ENCODE data around the gene RNF14. TPM values are rescaled to one million over a fixed set of nuclear protein-coding genes. Genes with fewer than 3 reads are reported as not detected.

Gene RNF14
- total and polyA plus RNA-seq, 10 of the 15 experiments (the other 5 are each of a cell fraction or from before 2014, with no cell fraction given), result 13.2 to 41.8 (median 28.3) TPM

DNA sequence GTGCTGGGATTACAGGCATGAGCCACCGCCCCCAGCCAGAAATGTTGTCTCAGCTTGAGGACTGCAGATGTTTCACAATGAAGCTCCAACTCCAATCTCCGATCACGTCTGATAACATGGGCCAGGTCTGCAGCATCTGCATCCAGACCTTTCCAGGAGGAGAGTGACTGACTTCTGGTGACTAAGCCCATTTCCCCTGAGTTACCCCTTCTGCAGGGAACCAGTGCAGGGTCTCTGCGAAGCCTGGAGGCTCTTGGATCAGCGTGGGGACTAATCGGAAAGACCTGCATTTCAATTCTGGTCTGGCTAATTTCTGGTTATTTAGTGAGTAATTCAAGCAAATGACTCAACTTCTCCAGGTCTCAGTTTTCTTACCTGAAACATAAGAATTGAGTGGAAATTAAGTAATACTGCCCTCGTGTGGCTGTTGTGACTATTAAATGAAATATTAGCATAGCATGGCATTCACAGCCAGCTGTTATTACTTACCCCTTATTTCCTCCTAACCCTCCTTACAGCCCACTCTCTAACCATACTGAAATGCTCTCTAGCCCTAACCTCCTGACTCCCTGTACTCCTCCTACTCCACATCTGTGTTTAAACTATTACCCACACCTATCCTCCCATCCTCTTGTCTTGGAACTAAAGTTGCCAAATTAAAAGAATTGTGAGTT is 46.1 kb downstream of the RNF14 start:
- H2AFZ ChIP-seq (ENCODE audit: control insufficient read depth, low read depth, low read length), result no peak overlapping the region
- H3K79me2 ChIP-seq (ENCODE audit: control insufficient read depth, insufficient read depth, low read length), result no peaks in the 10 kb centered on the region
- ChIA-PET SMC1A (ENCODE audit: uncharacterized antibody, unreplicated experiment) (interaction anchor here (0.5 to 7.6 kb wide), 9 partner anchors 10 to 1077 kb away, joined by 3 to 67 read pairs (median 7); partner anchors contain the start of gene RNF14), CTCF (interaction anchor here (0.6 to 8.9 kb wide), 17 partner anchors 7 to 515 kb away, joined by 3 to 120 read pairs (median 5); partner anchors contain the start of gene RNF14), POLR2A (interaction anchor here (0.6 to 1.2 kb wide), 3 partner anchors 43 to 125 kb away, joined by 3 to 6 read pairs (median 4); partner anchors contain the start of gene RNF14), RAD21 (ENCODE audit: unreplicated experiment) (interaction anchor here (0.7 to 4.2 kb wide), 6 partner anchors 10 to 322 kb away, joined by 3 to 25 read pairs (median 6); partner anchors contain the start of gene RNF14)
- WGBS (ENCODE audit: insufficient coverage, insufficient replicate concordance, low lambda C conversion rate, missing lambda C conversion rate), result 20% methylated on average over 7 of the region's 7 CpGs
- TF ChIP-seq, protein P1, sequence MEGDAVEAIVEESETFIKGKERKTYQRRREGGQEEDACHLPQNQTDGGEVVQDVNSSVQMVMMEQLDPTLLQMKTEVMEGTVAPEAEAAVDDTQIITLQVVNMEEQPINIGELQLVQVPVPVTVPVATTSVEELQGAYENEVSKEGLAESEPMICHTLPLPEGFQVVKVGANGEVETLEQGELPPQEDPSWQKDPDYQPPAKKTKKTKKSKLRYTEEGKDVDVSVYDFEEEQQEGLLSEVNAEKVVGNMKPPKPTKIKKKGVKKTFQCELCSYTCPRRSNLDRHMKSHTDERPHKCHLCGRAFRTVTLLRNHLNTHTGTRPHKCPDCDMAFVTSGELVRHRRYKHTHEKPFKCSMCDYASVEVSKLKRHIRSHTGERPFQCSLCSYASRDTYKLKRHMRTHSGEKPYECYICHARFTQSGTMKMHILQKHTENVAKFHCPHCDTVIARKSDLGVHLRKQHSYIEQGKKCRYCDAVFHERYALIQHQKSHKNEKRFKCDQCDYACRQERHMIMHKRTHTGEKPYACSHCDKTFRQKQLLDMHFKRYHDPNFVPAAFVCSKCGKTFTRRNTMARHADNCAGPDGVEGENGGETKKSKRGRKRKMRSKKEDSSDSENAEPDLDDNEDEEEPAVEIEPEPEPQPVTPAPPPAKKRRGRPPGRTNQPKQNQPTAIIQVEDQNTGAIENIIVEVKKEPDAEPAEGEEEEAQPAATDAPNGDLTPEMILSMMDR (IDR thresholded peaks at IDR 0.05 in 2 of 3, conservative IDR thresholded peaks at IDR 0.05 in 1 of 3; ENCODE audit: control insufficient read depth in 2 of 3, extremely low read depth in 1 of 3, insufficient read depth in 1 of 3, low read depth in 3 of 3, low read length in 3 of 3), result peak; percentile 40 to 68 (median 54); a peak in 4 of 6 replicates
- TF ChIP-seq TAF1 (IDR thresholded peaks at IDR 0.05; ENCODE audit: borderline replicate concordance, low read depth, low read length) (no peak), SMC3 (IDR thresholded peaks at IDR 0.05; ENCODE audit: borderline replicate concordance, low read length) (peak; percentile 45; the same call in 1 of the 2 replicates), CREM (IDR thresholded peaks at IDR 0.05; ENCODE audit: low read depth) (no peak), RAD21 (IDR thresholded peaks at IDR 0.05; ENCODE audit: insufficient read depth, low read depth, low read length) (peak; percentile 39), ZZZ3 (IDR thresholded peaks at IDR 0.05; ENCODE audit: control insufficient read depth, insufficient read length, low read depth) (no peak), KDM1A (IDR thresholded peaks at IDR 0.05; ENCODE audit: borderline replicate concordance) (no peak), SMAD1 (IDR thresholded peaks at IDR 0.05; ENCODE audit: low read depth, partially characterized antibody) (no peak), POLR2AphosphoS2 (IDR thresholded peaks at IDR 0.05; ENCODE audit: low read depth, low read length) (no peak), CBX3 (IDR thresholded peaks at IDR 0.05; ENCODE audit: borderline replicate concordance, low read depth) (no peak), RB1 (IDR thresholded peaks at IDR 0.05; ENCODE audit: borderline replicate concordance) (no peak), LARP7 (IDR thresholded peaks at IDR 0.05) (no peak), SMARCA5 (IDR thresholded peaks at IDR 0.05) (no peak)
- TF ChIP-seq, protein P2, sequence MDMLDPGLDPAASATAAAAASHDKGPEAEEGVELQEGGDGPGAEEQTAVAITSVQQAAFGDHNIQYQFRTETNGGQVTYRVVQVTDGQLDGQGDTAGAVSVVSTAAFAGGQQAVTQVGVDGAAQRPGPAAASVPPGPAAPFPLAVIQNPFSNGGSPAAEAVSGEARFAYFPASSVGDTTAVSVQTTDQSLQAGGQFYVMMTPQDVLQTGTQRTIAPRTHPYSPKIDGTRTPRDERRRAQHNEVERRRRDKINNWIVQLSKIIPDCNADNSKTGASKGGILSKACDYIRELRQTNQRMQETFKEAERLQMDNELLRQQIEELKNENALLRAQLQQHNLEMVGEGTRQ (IDR thresholded peaks at IDR 0.05; ENCODE audit: borderline replicate concordance, low read depth, low read length), result no peak
- ATAC-seq, result peak; percentile 69
- H3K27ac ChIP-seq (ENCODE audit: control insufficient read depth, insufficient read depth), result no peak overlapping the region
- intact Hi-C loops (cut with micrococcal nuclease; ENCODE audit: unreplicated experiment) (loop anchor here (1.0 to 5.0 kb wide), 4 partner anchors 22 to 323 kb away; partner anchors contain the start of gene NDFIP1), in situ Hi-C loops (cut with MboI) (no loop called here)
- no peak for FAIRE-seq
- H3K9me3 ChIP-seq (replicated peaks; ENCODE audit: control insufficient read depth, insufficient read depth, low read length), result no peaks in the 10 kb centered on the region
- no peaks in the 10 kb centered on the region for H4K20me1 ChIP-seq (ENCODE audit: control insufficient read depth, insufficient read depth)
- DNase-seq (ENCODE audit: low read depth, low spot score), result no peak
- H3K4me3 ChIP-seq, result no peak overlapping the region
- H3K4me2 ChIP-seq (ENCODE audit: control insufficient read depth, insufficient read depth), result no peak overlapping the region
- no peaks in the 10 kb centered on the region for H3K36me3 ChIP-seq (ENCODE audit: control insufficient read depth in 2 of 2, insufficient read depth in 2 of 2, low read length in 1 of 2)
- H3K9ac ChIP-seq (ENCODE audit: control insufficient read depth, insufficient read depth, low read length), result no peak overlapping the region
- BruUV-seq (replicated peaks), result no TSS peak
- peaks cover 0 to 2% of the 10 kb centered on the region in 2 experiments; a peak in 1 of 4 replicates for H3K27me3 ChIP-seq (replicated peaks in 1 of 2; ENCODE audit: control insufficient read depth in 2 of 2, insufficient read depth in 2 of 2, low read length in 1 of 2)
- H3K4me1 ChIP-seq (ENCODE audit: control insufficient read depth, insufficient read depth, low read length), result peaks cover 27% of the 10 kb centered on the region
